Body of pancreas (tissue), 4 donors: Measurements from ENCODE around the gene HAUS7. TPM values are rescaled to one million over a fixed set of nuclear protein-coding genes. Genes with fewer than 3 reads are reported as not detected.

ENCODE experiments used
- ATAC-seq: fragments of 150-250 bp; one replicate; pipeline ENCODE4 v1.9.1; 2016
- DNase-seq, 4 donors: peaks; one replicate each; pipeline ENCODE4 v3.0.0-alpha.2; 2019
- H3K27ac ChIP-seq, 4 donors: fragments of 200-600 bp; sonication (generic); 1 replicate in 3 of 4; 2 replicates in 1 of 4; pipeline versions ENCODE4 v1.5.1 to v1.6.1; 2016 to 2019; ENCODE audit warnings: mild to moderate bottlenecking in 1 of 4, mixed read lengths in 1 of 4, moderate library complexity in 1 of 4
- H3K27me3 ChIP-seq, 2 donors: fragments of 200-600 bp; sonication (generic); one replicate each; pipeline ENCODE4 v1.6.0; 2016; ENCODE audit warnings: mild to moderate bottlenecking in 1 of 2
- H3K36me3 ChIP-seq, 2 donors: fragments of 200-600 bp; sonication (generic); replicated peaks in 1 of 2; 2 replicates each; pipeline ENCODE4 v1.5.1; 2016; ENCODE audit warnings: low read depth in 2 of 2; ENCODE audit not compliant: insufficient read depth in 1 of 2
- H3K4me1 ChIP-seq: fragments of 200-600 bp; sonication (generic); one replicate; pipeline ENCODE4 v1.6.0; 2016
- H3K4me3 ChIP-seq, 2 donors: fragments of 200-600 bp; sonication (generic); 1 replicate in 1 of 2; 2 replicates in 1 of 2; pipeline ENCODE4 v1.5.1; 2016 to 2019
- H3K9me3 ChIP-seq, 3 donors: fragments of 200-600 bp; sonication (generic); 1 replicate in 2 of 3; 2 replicates in 1 of 3; pipeline ENCODE4 v1.5.1; 2016
- POLR2A ChIP-seq, 3 donors: fragments of 450-650 bp; IDR thresholded peaks; one replicate each; pipeline ENCODE4 v1.6.1; 2016; ENCODE audit warnings: antibody characterized with exemption in 3 of 3, mild to moderate bottlenecking in 2 of 3
- WGBS, 2 donors: methylation state at CpG; one replicate each; pipeline ENCODE4 v1.1.5; 2017; 5-methylcytosine and 5-hydroxymethylcytosine counted together
- intact Hi-C: fragments of 100-400 bp; cut with DNase I; formaldehyde crosslinking; loops from one replicate; pipeline ENCODE4 v1.15.1; 2023
- total RNA-seq, 2 donors: library from RNA; depleted of rRNA; stranded (reverse); fragments of >200 nt; gene quantifications; one replicate each; pipeline ENCODE4 v1.1.0, GENCODE V29; 2016
- TF ChIP-seq, protein P1 (sequence below), 7 experiments: fragments of 450-650 bp in 4 of 7; fragments of 200-600 bp in 3 of 7; sonication (generic) in 3 of 7; IDR thresholded peaks; one replicate each; pipeline ENCODE4 v1.5.1; 2016 to 2019; ENCODE audit warnings: antibody characterized with exemption in 7 of 7

Gene HAUS7
- total RNA-seq, 2 donors from 2014 or later = 3.1 to 38.2 TPM

DNA sequence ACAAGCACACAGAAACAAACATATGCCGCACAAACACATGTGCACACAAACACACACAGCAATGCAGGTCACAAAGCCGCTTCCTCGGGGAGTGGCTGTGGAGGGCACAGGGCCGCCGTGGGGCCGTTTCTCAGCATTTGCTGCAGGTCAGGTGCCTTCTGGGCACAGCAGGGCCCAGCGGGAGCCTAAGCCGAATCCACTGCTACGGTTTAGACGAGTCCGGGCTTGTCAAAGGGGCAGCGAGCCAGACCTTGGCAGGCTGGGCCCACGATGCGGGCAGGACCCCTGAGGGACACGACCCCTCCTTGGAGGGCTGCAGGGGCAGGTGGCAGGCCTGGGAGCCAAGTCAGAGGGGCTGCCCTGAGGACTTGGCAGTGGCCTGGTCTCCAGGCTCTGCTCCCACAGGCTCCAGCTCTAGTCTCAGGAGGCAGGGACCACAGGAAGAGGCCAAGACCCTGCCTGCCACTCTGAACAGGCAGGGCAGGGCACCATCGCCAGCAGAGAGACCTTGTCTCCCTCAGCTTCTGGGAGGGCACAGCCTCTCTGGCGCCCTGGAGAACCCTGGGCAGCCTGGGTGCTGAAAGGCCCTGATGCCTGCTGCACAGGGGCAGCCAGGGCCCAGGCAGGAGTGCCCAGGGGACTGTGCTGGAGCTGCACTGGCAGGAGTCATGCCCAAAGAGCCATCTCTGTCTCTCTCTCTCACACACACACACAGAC lies 41.6 kb upstream of the HAUS7 start:
- no peak overlapping the region for H3K4me3 ChIP-seq
- H3K9me3 ChIP-seq = no peaks in the 10 kb centered on the region
- TF ChIP-seq, protein P1, sequence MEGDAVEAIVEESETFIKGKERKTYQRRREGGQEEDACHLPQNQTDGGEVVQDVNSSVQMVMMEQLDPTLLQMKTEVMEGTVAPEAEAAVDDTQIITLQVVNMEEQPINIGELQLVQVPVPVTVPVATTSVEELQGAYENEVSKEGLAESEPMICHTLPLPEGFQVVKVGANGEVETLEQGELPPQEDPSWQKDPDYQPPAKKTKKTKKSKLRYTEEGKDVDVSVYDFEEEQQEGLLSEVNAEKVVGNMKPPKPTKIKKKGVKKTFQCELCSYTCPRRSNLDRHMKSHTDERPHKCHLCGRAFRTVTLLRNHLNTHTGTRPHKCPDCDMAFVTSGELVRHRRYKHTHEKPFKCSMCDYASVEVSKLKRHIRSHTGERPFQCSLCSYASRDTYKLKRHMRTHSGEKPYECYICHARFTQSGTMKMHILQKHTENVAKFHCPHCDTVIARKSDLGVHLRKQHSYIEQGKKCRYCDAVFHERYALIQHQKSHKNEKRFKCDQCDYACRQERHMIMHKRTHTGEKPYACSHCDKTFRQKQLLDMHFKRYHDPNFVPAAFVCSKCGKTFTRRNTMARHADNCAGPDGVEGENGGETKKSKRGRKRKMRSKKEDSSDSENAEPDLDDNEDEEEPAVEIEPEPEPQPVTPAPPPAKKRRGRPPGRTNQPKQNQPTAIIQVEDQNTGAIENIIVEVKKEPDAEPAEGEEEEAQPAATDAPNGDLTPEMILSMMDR (IDR thresholded peaks at IDR 0.05) = no peak
- no peak for TF ChIP-seq POLR2A (IDR thresholded peaks at IDR 0.05)
- no peaks in the 10 kb centered on the region for H3K27me3 ChIP-seq
- intact Hi-C loops = no loop called here
- no peak overlapping the region for H3K27ac ChIP-seq
- H3K36me3 ChIP-seq = no peaks in the 10 kb centered on the region
- H3K4me1 ChIP-seq = no peaks in the 10 kb centered on the region
- ATAC-seq (no peak), DNase-seq (no peak)
- 75% methylated on average over 8 of the region's 17 CpGs; no CpG with 5 or more reads in 1 of the 2 donors for WGBS, 2 donors

DNA sequence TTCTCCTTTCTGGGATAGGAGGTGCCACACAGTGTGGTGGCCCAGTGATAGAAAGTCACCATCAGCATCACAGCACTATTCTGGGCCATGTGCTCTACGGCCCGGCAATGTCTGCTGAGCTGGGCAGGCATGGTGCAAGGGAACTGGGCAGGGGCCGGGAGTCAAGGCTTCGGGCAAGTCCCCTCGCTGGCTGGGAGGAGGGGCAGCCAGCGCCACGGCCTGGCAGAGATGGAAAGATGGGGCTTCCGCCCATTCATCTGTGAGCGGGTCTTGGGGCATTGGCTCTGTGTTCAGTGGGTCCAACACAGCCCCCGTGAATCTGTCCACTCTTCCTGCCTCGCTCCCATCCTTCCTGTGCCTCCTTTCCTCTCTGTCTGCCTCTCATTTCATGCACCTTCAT lies 40.0 kb upstream of the HAUS7 start:
- Histone ChIP-seq H3K36me3 (no peaks in the 10 kb centered on the region), H3K27me3 (no peaks in the 10 kb centered on the region), H3K4me3 (no peak overlapping the region), H3K9me3 (no peaks in the 10 kb centered on the region), H3K27ac (no peak overlapping the region), H3K4me1 (no peaks in the 10 kb centered on the region)
- WGBS, 2 donors = 66 to 70% methylated on average over 6 to 11 of the region's 11 CpGs
- TF ChIP-seq, protein P1 (IDR thresholded peaks at IDR 0.05) = no peak
- no peak for TF ChIP-seq POLR2A (IDR thresholded peaks at IDR 0.05)
- ATAC-seq = no peak
- DNase-seq = no peak
- intact Hi-C loops = no loop called here

DNA sequence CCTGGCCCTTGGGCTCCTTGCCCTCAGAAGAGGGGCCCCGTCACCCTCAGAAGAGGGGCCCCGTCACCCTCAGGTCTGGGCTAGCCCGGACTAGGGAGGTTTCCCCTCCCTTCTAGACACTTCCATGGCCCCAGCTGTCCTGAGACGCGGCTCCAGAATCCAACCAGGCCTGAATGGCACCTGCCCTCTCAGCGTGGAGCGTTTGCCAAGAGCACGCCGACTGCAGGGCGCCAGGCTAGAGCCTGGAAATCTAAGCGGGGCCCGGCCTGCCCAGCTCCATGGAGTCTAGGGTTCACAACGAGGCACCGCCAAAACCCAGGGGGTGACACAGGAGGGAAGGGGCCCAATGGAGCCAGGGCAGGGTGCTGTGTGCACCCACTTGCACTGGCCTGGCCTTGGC lies 39.2 kb upstream of the HAUS7 start:
- Histone ChIP-seq H3K27ac (no peak overlapping the region), H3K4me3 (no peak overlapping the region), H3K36me3 (no peaks in the 10 kb centered on the region), H3K9me3 (no peaks in the 10 kb centered on the region), H3K27me3 (no peaks in the 10 kb centered on the region), H3K4me1 (no peaks in the 10 kb centered on the region)
- DNase-seq = no peak
- WGBS, 2 donors = 82% methylated on average over 10 of the region's 14 CpGs; no CpG with 5 or more reads in 1 of the 2 donors
- intact Hi-C loops = loop anchor here (10.0 kb wide), 1 partner anchor 475 kb away; no protein-coding TSS in a partner anchor
- no peak for ATAC-seq
- TF ChIP-seq POLR2A (IDR thresholded peaks at IDR 0.05) = no peak
- TF ChIP-seq, protein P1 (IDR thresholded peaks at IDR 0.05) = no peak

DNA sequence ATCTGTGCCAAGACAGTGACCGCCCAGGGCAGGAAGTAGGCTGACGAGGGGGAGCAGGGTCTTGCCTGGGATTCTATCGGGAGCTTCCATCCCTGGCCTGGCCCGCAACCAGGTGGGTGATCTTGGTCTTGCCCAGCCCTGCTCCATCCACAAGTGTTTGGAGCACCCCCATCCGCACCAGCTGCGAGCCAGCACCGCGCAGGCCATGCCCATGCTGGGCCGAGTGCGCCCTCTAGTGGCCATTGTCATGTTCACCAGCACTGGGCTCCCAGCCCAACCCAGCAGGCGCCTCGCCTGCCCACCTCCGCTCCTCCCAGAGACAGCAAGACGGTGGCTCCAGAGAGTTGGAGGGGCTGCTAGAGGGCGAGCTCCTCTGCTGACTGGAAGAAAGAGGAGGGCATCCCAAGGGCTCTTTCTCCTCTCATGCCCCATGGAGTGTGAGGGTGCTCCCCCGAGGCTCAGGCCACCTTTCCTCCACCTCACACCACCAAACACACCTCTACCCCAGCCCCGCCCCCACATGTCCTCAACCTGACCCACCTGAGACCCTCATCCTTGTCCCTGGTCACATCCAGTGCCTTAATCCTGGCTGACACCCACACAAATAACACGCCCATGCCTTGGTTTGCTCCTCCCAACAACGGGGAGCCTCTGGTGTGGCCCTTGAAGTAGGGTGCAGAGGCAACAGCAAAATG lies 37.3 kb upstream of the HAUS7 start:
- TF ChIP-seq, protein P1 (IDR thresholded peaks at IDR 0.05) = peak; percentile 65 to 92 (median 80)
- no peak for TF ChIP-seq POLR2A (IDR thresholded peaks at IDR 0.05)
- no peaks in the 10 kb centered on the region for H3K36me3 ChIP-seq
- DNase-seq (peak; percentile 78 to 84 (median 82)), ATAC-seq (peak; percentile 91)
- H3K27me3 ChIP-seq = no peaks in the 10 kb centered on the region
- no peak overlapping the region for H3K27ac ChIP-seq
- H3K9me3 ChIP-seq = no peaks in the 10 kb centered on the region
- intact Hi-C loops = loop anchor here (10.0 kb wide), 1 partner anchor 473 kb away; no protein-coding TSS in a partner anchor
- no peak overlapping the region for H3K4me3 ChIP-seq
- 20 to 67% methylated on average over 3 to 14 of the region's 19 CpGs for WGBS, 2 donors
- H3K4me1 ChIP-seq = no peaks in the 10 kb centered on the region
